ENCODE results near the gene RAB3D.
"Not testable (repeated sequence)": the region's sequence is repeated elsewhere in the genome, so short reads cannot be mapped to it uniquely, and the experiment has no call there.

Gene RAB3D

DNA sequence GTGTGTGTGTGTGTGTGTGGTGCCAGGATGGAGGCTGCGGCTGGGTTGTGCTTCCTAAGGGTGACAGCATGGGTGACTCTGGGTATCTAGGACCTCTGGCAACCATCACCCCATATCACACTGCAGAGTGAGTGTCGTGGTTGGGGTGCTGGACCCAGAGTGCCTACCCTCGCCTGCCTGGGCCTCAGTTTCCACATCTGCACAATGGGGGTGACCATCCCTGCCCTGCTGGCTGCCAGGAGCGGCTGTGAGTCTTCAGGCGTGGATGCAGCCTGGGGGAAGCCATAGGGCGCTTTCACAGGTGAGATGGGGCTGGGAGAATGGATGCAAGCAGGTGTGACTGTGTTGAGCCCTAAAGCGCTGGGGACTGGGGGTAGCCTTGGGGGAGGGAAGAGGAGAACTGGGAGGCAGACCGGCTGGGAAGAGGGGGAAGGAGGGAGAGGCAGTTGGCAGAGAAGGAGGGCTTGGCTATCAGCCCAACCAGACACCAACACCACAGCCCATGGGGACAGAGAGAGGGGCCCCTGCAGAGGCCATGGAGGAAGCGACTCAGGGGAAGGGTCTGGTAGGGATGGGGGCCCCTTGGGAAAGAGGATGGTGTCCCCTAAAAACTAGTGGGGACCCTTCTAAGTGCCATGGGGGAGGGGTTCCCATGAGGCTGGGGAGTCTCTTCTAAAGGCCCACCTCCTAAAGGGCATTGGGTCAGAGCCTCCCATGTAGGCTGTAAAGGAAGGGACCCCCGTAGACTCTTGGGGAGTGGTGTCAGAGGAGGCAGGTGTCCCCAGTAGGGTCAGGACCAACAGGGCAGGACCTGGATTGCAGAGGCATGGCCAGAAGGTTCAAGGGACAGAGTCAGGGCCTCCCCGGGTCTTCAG is 17.5 kb upstream of the RAB3D start:
- H3K36me3 Mint-ChIP-seq (ENCODE audit: low read depth): no peaks in the 10 kb centered on the region
- H3K27me3 Mint-ChIP-seq: peaks cover 11% of the 10 kb centered on the region
- no peak overlapping the region for H3K27ac Mint-ChIP-seq
- no peak overlapping the region for H3K4me3 Mint-ChIP-seq
- H3K9me3 Mint-ChIP-seq: no peaks in the 10 kb centered on the region
- H3K4me1 Mint-ChIP-seq (ENCODE audit: low read depth): peaks cover 8% of the 10 kb centered on the region
- DNase-seq: no peak

- Mint-ChIP-seq H3K4me3 (peak overlapping the region; percentile 66), H3K36me3 (ENCODE audit: low read depth) (no peaks in the 10 kb centered on the region), H3K4me1 (ENCODE audit: low read depth) (peaks cover 8% of the 10 kb centered on the region)
Measured at GRCh38 chr19:11356074-11356397, 16.6 kb upstream of the RAB3D start.

GRCh38 chr19:11355160-11356073 is 16.0 kb upstream of the RAB3D start, which contains the start of gene PLPPR2:
TSS of gene PLPPR2 (plus strand) at chr19:11355432. CDS start at chr19:11357674, 2,242 bp downstream.
- peaks cover 8% of the 10 kb centered on the region for H3K4me1 Mint-ChIP-seq (ENCODE audit: low read depth)
- peak within 1 kb of the TSS; percentile 55 for H3K27ac Mint-ChIP-seq
- DNase-seq: peak; percentile 89
- H3K9me3 Mint-ChIP-seq: no peaks in the 10 kb centered on the region
- no peaks in the 10 kb centered on the region for H3K36me3 Mint-ChIP-seq (ENCODE audit: low read depth)
- peaks cover 11% of the 10 kb centered on the region for H3K27me3 Mint-ChIP-seq
- H3K4me3 Mint-ChIP-seq: peak within 1 kb of the TSS; percentile 66

More at GRCh38 chr19:11356074-11356397, 16.6 kb upstream of the RAB3D start:
- Mint-ChIP-seq H3K27me3 (peaks cover 11% of the 10 kb centered on the region), H3K27ac (peak overlapping the region; percentile 55), H3K9me3 (no peaks in the 10 kb centered on the region)
- DNase-seq: no peak

DNA sequence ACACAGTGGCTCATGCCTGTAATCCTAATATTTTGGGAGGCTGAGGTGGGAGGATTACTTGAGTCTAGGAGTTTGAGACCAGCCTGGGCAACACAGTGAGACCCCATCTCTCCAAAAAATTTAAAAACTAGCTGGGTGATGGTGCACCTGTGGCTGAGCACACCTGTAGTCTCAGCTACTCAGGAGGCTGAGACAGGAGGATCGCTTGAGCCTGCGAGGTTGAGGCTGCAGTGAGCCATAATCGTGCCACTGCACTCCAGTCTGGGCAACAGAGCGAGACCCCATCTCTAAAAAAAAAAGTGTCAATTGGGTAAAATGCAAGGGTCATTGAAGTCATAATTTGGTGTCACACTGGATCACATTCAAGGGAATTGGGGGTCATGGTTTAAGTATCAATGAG is 14.6 kb upstream of the RAB3D start:
- H3K4me1 Mint-ChIP-seq (ENCODE audit: low read depth); H3K36me3 Mint-ChIP-seq (ENCODE audit: low read depth); H3K4me3 Mint-ChIP-seq; H3K27ac Mint-ChIP-seq; H3K9me3 Mint-ChIP-seq; DNase-seq: not testable (repeated sequence)
- peaks cover 11% of the 10 kb centered on the region for H3K27me3 Mint-ChIP-seq

DNA sequence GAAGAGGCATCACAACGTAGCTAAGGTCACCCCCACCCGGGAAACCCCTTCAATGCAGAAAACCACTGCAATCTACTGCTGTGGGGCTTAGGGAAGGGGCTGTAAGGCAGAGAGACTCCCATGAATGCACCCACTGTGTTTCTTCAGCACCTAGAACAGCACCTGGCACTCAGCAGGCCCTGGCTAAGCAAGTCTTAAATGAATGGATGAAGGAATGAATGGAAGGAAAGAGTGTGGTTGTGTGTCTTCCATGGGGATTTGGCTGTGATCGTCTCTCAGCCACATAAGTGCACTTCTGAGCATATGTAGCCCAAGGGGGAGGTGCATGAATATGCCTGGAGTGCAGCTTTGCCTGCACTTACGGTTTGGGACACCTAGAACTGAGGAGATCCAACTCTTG is 9.7 kb upstream of the RAB3D start:
- Mint-ChIP-seq H3K27me3 (no peaks in the 10 kb centered on the region), H3K27ac (no peak overlapping the region), H3K36me3 (ENCODE audit: low read depth) (peaks cover 12% of the 10 kb centered on the region), H3K4me3 (no peak overlapping the region), H3K9me3 (peaks cover 4% of the 10 kb centered on the region), H3K4me1 (ENCODE audit: low read depth) (peaks cover 30% of the 10 kb centered on the region)
- DNase-seq: no peak

DNA sequence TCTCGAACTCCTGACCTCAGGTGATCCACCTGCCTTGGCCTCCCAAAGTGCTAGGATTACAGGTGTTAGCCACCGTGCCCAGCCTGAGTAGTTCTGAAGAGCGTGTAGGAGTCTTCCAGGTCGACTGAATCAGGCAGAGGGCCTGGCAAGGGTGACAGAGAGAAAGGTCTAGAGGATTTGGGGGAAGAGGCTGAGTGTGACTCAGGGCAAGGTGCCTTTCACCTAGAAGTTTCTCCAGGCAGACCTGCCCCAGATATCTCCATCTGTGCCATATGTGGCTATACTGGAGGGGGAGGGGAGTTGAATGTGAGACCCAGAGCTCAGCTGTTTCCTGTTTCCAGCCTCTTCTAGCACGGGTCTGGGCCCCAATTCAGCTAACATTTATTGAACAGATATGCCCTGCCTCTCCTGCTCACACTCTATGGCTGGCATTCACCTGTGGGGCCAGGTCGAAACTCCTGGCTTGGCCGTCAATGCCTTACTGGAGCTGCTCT is 8.1 kb upstream of the RAB3D start:
- peaks cover 4% of the 10 kb centered on the region for H3K9me3 Mint-ChIP-seq
- DNase-seq: no peak
- H3K27me3 Mint-ChIP-seq: no peaks in the 10 kb centered on the region
- H3K4me3 Mint-ChIP-seq: peak overlapping the region; percentile 93
- H3K36me3 Mint-ChIP-seq (ENCODE audit: low read depth): peaks cover 15% of the 10 kb centered on the region
- peak overlapping the region; percentile 61 for H3K27ac Mint-ChIP-seq
- H3K4me1 Mint-ChIP-seq (ENCODE audit: low read depth): peaks cover 32% of the 10 kb centered on the region

DNA sequence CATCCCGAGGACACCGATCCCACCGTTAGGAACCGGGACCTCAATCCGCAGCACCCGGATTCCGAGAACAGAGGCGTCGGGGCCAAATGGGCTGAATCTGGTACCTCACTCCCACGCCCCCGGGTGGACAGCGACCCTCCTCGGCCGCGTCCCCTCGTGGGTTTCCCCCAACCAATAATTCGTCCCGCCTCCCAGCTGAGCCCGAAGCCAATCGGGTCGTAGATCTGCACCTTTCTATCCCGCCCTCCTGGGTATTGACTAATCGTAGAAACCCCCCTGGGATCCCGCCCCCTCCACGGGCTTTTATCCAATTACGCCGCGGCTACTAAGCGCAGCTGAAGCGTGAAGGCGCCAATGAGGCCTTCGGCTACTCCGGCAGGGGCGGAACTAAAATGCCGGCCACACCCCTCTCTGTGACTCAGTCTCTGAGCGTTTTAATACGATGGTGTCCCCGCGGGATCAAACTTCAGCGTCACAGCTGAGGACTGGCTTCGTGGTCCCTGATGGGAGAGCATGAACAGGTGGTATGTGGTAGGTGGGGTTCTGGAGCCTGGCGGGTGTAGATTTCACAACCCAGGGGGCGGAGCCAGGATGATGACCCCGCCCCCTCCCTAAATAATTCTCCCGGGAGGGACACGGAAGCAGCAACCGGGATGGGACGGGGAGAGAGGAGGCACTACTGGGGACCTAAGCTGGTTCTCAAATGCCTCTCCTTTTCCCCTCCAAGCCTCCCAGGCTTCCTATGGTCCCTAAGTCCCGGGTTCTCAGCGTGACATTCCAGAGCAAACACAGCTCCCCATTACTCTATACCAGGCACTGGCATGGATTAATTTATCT is 6.9 kb upstream of the RAB3D start, which contains the start of the genes CCDC159 and TMEM205:
Gene CCDC159, plus strand, starts transcription at position 416 of the 837 bp plus-strand sequence. Its CDS starts 88 bp downstream, at position 504.
Gene TMEM205, minus strand, starts transcription at position 165 of the 837 bp plus-strand sequence. CDS start 649 bp downstream, outside the sequence.
- no peaks in the 10 kb centered on the region for H3K27me3 Mint-ChIP-seq
- peaks cover 4% of the 10 kb centered on the region for H3K9me3 Mint-ChIP-seq
- DNase-seq: peak; percentile 98
- H3K36me3 Mint-ChIP-seq (ENCODE audit: low read depth): peaks cover 20% of the 10 kb centered on the region
- peak within 1 kb of the TSS; percentile 93 for H3K27ac Mint-ChIP-seq
- peak within 1 kb of the TSS; percentile 93 for H3K4me3 Mint-ChIP-seq
- H3K4me1 Mint-ChIP-seq (ENCODE audit: low read depth): peaks cover 32% of the 10 kb centered on the region

DNA sequence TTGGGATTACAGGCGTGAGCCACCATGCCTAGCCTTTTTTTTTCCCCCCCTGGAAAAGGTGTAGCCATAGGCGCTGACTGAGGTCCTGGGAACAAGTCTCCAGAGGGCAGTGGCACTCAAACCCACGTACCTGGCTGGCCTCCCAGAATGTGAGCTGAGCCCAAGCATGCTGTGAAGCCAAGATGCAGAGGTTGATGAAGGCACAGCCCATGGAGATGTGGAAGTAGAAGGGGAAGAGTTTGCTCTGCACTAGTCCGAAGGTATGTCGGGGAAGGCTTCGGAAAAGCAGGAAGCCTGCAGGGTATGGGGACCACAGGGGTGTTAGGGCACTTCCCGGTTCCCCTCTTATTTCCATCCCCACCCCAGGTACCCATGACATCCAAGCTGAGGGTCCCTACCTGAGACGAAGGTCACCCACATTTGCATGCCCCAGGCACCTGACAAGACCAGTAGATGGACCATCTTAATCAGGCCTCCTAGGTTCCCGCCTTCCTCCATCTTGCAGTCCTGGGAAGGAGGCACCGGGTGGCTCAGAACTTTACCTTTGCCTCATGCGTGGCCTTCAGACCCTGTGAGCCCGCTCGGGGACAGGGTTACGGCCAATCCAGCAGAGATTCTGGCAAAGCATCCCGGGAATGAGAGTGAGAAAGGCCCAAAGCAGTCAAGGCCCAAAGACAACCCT is 5.8 kb upstream of the RAB3D start:
- peak overlapping the region; percentile 93 for H3K4me3 Mint-ChIP-seq
- H3K9me3 Mint-ChIP-seq: peaks cover 4% of the 10 kb centered on the region
- H3K27me3 Mint-ChIP-seq: no peaks in the 10 kb centered on the region
- peaks cover 32% of the 10 kb centered on the region for H3K4me1 Mint-ChIP-seq (ENCODE audit: low read depth)
- peaks cover 20% of the 10 kb centered on the region for H3K36me3 Mint-ChIP-seq (ENCODE audit: low read depth)
- H3K27ac Mint-ChIP-seq: peak overlapping the region; percentile 93
- no peak for DNase-seq

- no peak overlapping the region for H3K27ac Mint-ChIP-seq
- no peaks in the 10 kb centered on the region for H3K27me3 Mint-ChIP-seq
- H3K9me3 Mint-ChIP-seq: no peaks in the 10 kb centered on the region
- no peak for DNase-seq
- H3K4me3 Mint-ChIP-seq: no peak overlapping the region
- peaks cover 47% of the 10 kb centered on the region for H3K4me1 Mint-ChIP-seq (ENCODE audit: low read depth)
- H3K36me3 Mint-ChIP-seq (ENCODE audit: low read depth): peaks cover 15% of the 10 kb centered on the region
Measured at GRCh38 chr19:11342429-11342828, 3.0 kb upstream of the RAB3D start.

DNA sequence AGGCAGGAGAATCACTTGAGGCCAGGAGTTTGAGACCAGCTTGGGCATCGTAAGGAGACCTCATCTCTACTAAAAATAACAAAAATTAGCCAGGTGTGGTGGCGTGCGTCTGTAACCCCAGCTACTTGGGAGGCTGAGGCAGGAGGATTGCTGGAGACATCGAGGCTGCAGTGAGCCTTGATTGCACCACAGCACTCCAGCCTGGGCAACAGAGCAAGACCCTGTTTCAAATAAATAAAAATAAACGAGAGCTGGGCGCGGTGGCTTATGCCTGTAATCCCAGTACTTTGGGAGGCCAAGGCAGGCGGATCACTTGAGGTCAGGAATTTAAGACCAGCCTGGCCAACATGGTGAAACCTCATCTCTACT is 626 bp upstream of the RAB3D start:
- Mint-ChIP-seq H3K4me1 (ENCODE audit: low read depth) (peaks cover 30% of the 10 kb centered on the region), H3K4me3 (peak overlapping the region; percentile 78), H3K36me3 (ENCODE audit: low read depth) (peaks cover 27% of the 10 kb centered on the region)
- H3K27ac Mint-ChIP-seq, DNase-seq, H3K27me3 Mint-ChIP-seq, H3K9me3 Mint-ChIP-seq: not testable (repeated sequence)

GRCh38 chr19:11338569-11339253 is 746 bp downstream of the RAB3D start:
- H3K27ac Mint-ChIP-seq: peak overlapping the region; percentile 58
- DNase-seq: no peak
- no peaks in the 10 kb centered on the region for H3K27me3 Mint-ChIP-seq
- no peaks in the 10 kb centered on the region for H3K9me3 Mint-ChIP-seq
- peak overlapping the region; percentile 78 for H3K4me3 Mint-ChIP-seq
- peaks cover 34% of the 10 kb centered on the region for H3K36me3 Mint-ChIP-seq (ENCODE audit: low read depth)
- H3K4me1 Mint-ChIP-seq (ENCODE audit: low read depth): peaks cover 25% of the 10 kb centered on the region

- no peak overlapping the region for H3K4me3 Mint-ChIP-seq
- no peak overlapping the region for H3K27ac Mint-ChIP-seq
- H3K4me1 Mint-ChIP-seq (ENCODE audit: low read depth): peaks cover 24% of the 10 kb centered on the region
- peaks cover 38% of the 10 kb centered on the region for H3K36me3 Mint-ChIP-seq (ENCODE audit: low read depth)
- no peaks in the 10 kb centered on the region for H3K9me3 Mint-ChIP-seq
- no peak for DNase-seq
- H3K27me3 Mint-ChIP-seq: no peaks in the 10 kb centered on the region
Measured at GRCh38 chr19:11338121-11338520, 1.3 kb downstream of the RAB3D start.

DNA sequence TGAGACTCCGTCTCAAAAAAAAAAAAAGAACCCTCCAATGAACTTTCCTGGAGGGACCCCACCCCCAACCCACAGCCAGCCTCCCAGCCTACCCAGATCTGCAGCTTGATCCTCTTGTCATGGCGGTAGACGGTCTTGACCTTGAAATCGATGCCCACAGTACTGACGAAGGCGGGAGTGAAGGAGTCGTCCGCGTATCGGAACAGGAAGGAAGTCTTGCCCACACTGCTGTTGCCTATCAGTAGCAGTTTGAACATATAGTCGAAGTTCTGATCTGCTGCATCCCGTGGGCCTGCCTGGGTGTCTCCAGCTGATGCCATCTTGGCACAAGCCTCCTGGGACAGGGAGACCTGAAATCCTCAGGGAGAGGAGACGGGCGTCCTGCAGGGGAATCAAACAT is 2.4 kb downstream of the RAB3D start:
- Mint-ChIP-seq H3K27ac (no peak overlapping the region), H3K9me3 (no peaks in the 10 kb centered on the region), H3K4me3 (no peak overlapping the region), H3K36me3 (ENCODE audit: low read depth) (peaks cover 37% of the 10 kb centered on the region), H3K27me3 (no peaks in the 10 kb centered on the region), H3K4me1 (ENCODE audit: low read depth) (peaks cover 24% of the 10 kb centered on the region)
- DNase-seq: no peak

All from activated T-cell treated with anti-CD3 and anti-CD28 coated beads, Interleukin-2, amount 50 U/mL, for 24 hours (primary cell).